GM23338 (cell line): ENCODE measurements around the gene TEDC2. TPM values are rescaled to one million over a fixed set of nuclear protein-coding genes. Genes with fewer than 3 reads are reported as not detected.

Source experiments
- ATAC-seq: fragments of 200-7000 bp; cut with Tn5 transposase; 3 replicates; pipeline ENCODE4 v1.9.1; 2020
- DNase-seq: peaks from one replicate; pipeline ENCODE4 v3.0.0-alpha.2; 2015; ENCODE audit warnings: low spot score
- H2AFZ ChIP-seq: fragments of 200-600 bp; sonication (generic); 2 replicates; pipeline ENCODE4 v1.8.0; 2016; ENCODE audit warnings: antibody characterized with exemption, mild to moderate bottlenecking, moderate library complexity
- H3F3A ChIP-seq: fragments of 200-600 bp; sonication (generic); replicated peaks from 2 replicates; pipeline ENCODE4 v1.8.0; 2017; ENCODE audit warnings: antibody characterized with exemption, mixed run types, low read depth
- H3K27ac ChIP-seq: fragments of 200-600 bp; sonication (generic); 2 replicates; pipeline ENCODE4 v1.6.1; 2016; ENCODE audit warnings: low read depth
- H3K27me3 ChIP-seq: fragments of 200-600 bp; sonication (generic); 2 replicates; pipeline ENCODE4 v1.8.0; 2016; ENCODE audit warnings: mild to moderate bottlenecking, mixed run types, moderate library complexity; ENCODE audit not compliant: insufficient read depth
- H3K36me3 ChIP-seq: fragments of 200-600 bp; sonication (generic); 2 replicates; pipeline ENCODE4 v1.8.0; 2016; ENCODE audit warnings: mild to moderate bottlenecking; ENCODE audit not compliant: insufficient read depth
- H3K4me1 ChIP-seq: fragments of 200-600 bp; sonication (generic); 2 replicates; pipeline ENCODE4 v1.8.0; 2016; ENCODE audit warnings: mild to moderate bottlenecking, moderate library complexity; ENCODE audit not compliant: insufficient read depth
- H3K4me2 ChIP-seq: fragments of 200-600 bp; sonication (generic); 2 replicates; pipeline ENCODE4 v1.7.1; 2017; ENCODE audit warnings: mixed run types
- H3K4me3 ChIP-seq: fragments of 200-600 bp; sonication (generic); 2 replicates; pipeline ENCODE4 v1.6.1; 2016; ENCODE audit warnings: mixed run types
- H3K79me2 ChIP-seq: fragments of 200-600 bp; sonication (generic); replicated peaks from 2 replicates; pipeline ENCODE4 v1.8.0; 2017; ENCODE audit warnings: mild to moderate bottlenecking; ENCODE audit not compliant: insufficient read depth
- H3K9me2 ChIP-seq: fragments of 200-600 bp; sonication (generic); 2 replicates; pipeline ENCODE4 v1.8.0; 2017; ENCODE audit not compliant: insufficient read depth
- H4K20me1 ChIP-seq: fragments of 200-600 bp; sonication (generic); replicated peaks from 2 replicates; pipeline ENCODE4 v1.8.0; 2017; ENCODE audit warnings: mild to moderate bottlenecking; ENCODE audit not compliant: insufficient read depth
- H3K27ac Mint-ChIP-seq: 2 replicates; pipeline ENCODE4 v1.8.0; 2020; ENCODE audit warnings: inconsistent platforms, mild to moderate bottlenecking, moderate library complexity, mixed read lengths
- H3K27me3 Mint-ChIP-seq: 3 replicates; pipeline ENCODE4 v1.8.0; 2022; ENCODE audit warnings: low read depth, mild to moderate bottlenecking, moderate library complexity, mixed read lengths, inconsistent platforms; ENCODE audit not compliant: insufficient read depth, poor library complexity
- H3K36me3 Mint-ChIP-seq: 3 replicates; pipeline ENCODE4 v1.8.0; 2021; ENCODE audit warnings: low read depth, mild to moderate bottlenecking, inconsistent platforms, moderate library complexity, mixed read lengths
- H3K4me1 Mint-ChIP-seq: 3 replicates; pipeline ENCODE4 v1.8.0; 2020; ENCODE audit warnings: mild to moderate bottlenecking, inconsistent platforms, mixed read lengths
- H3K4me3 Mint-ChIP-seq: 3 replicates; pipeline ENCODE4 v1.8.0; 2021; ENCODE audit warnings: moderate library complexity, mild to moderate bottlenecking, inconsistent platforms, mixed read lengths
- H3K9me3 Mint-ChIP-seq: 3 replicates; pipeline ENCODE4 v1.8.0; 2020; ENCODE audit warnings: moderate library complexity, mild to moderate bottlenecking, inconsistent platforms, mixed read lengths
- CREB1 ChIP-seq: fragments of 250-450 bp; sonication (Bioruptor Pico); IDR thresholded peaks from 2 replicates; pipeline ENCODE4 v1.5.0; 2020; ENCODE audit warnings: low read depth, mild to moderate bottlenecking, moderate library complexity
- EZH2phosphoT487 ChIP-seq: fragments of 200-600 bp; sonication (generic); IDR thresholded peaks from one replicate; pipeline ENCODE4 v1.8.1; 2018; ENCODE audit warnings: antibody characterized with exemption; ENCODE audit not compliant: unreplicated experiment
- JUNB ChIP-seq: IDR thresholded peaks from one replicate; pipeline ENCODE4 v1.6.1; 2016; ENCODE audit warnings: antibody characterized with exemption; ENCODE audit not compliant: unreplicated experiment
- POLR2AphosphoS5 ChIP-seq: IDR thresholded peaks from 2 replicates; pipeline ENCODE4 v1.6.1; 2016; ENCODE audit warnings: antibody characterized with exemption, low read depth
- STAT1 ChIP-seq: IDR thresholded peaks from one replicate; pipeline ENCODE4 v1.6.1; 2016; ENCODE audit warnings: antibody characterized with exemption; ENCODE audit not compliant: unreplicated experiment
- ZNF114 ChIP-seq: fragments of 250-450 bp; sonication (Bioruptor Pico); IDR thresholded peaks from 2 replicates; pipeline ENCODE4 v1.5.0; 2020; ENCODE audit warnings: mild to moderate bottlenecking, moderate library complexity
- ZNF331 ChIP-seq: fragments of 250-450 bp; sonication (Bioruptor Pico); IDR thresholded peaks from 2 replicates; pipeline ENCODE4 v1.5.0; 2020; ENCODE audit warnings: low read depth, mild to moderate bottlenecking, moderate library complexity
- polyA plus RNA-seq: library from polyadenylated mRNA; unstranded; fragments of >200 nt; fragmentation: Nextera tagmentation; extraction: Ambion mirVana; gene quantifications from 2 replicates; pipeline ENCODE4 v1.2.1, GENCODE V29; 2016
- total RNA-seq: library from RNA; depleted of rRNA; stranded (reverse); fragments of >200 nt; shearing (Covaris generic); gene quantifications from 2 replicates; pipeline ENCODE4 v1.2.3, GENCODE V29; 2014
- TF ChIP-seq, protein P1 (sequence below), 2 experiments: fragments of 200-600 bp in 1 of 2; sonication (generic) in 1 of 2; conservative IDR thresholded peaks; 2 replicates each; pipeline versions ENCODE4 v1.5.1 to v1.6.1; 2016 to 2017; ENCODE audit warnings: antibody characterized with exemption in 2 of 2, low read depth in 2 of 2, mild to moderate bottlenecking in 2 of 2, moderate library complexity in 1 of 2
- TF ChIP-seq, protein P2 (sequence below): fragments of 250-450 bp; sonication (Bioruptor Pico); IDR thresholded peaks from 2 replicates; pipeline ENCODE4 v1.5.0; 2020; ENCODE audit warnings: mild to moderate bottlenecking, moderate library complexity

The TEDC2 gene
- total and polyA plus RNA-seq, 2 experiments from 2014 or later: 50.6 to 98.9 TPM

DNA sequence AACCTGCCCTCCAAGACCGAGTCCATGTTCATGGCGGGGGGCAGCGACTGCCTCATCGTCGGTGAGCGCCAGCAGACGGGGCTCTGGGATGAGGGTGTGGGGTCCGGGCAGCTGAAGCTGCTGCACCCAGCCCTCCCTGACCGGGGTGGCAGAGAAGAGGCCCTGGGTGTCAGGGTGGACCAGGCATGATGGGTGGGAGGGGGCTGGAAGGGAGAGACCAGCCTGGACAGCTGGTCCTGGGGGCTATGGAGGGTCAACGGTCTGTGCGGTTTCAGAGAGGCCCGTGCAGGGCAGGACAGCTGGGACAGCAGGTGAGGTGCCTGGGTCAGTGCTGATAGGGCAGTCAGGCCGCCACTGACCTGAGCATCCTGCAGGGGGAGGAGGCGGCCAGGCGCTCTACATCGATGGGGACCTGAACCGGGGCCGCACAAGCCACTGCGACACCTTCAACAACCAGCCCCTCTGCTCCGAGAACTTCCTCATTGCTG lies 40.6 kb downstream of the TEDC2 start:
- ATAC-seq (peak; percentile 36), DNase-seq (peak; percentile 48)
- Histone ChIP-seq H3K36me3 (no peaks in the 10 kb centered on the region), H3K4me2 (no peak overlapping the region), H3K27me3 (no peaks in the 10 kb centered on the region), H3K4me1 (peaks cover 7% of the 10 kb centered on the region; the same call in 1 of the 2 replicates), H3K27ac (no peak overlapping the region), H3K79me2 (no peaks in the 10 kb centered on the region), H3K4me3 (no peak overlapping the region; the same call in 1 of the 2 replicates), H4K20me1 (no peaks in the 10 kb centered on the region; the same call in 1 of the 2 replicates), H2AFZ (no peak overlapping the region), H3F3A (peaks cover 4% of the 10 kb centered on the region; the same call in 1 of the 2 replicates), H3K9me2 (no peaks in the 10 kb centered on the region)
- TF ChIP-seq EZH2phosphoT487 (no peak), POLR2AphosphoS5 (no peak)
- TF ChIP-seq, protein P1, sequence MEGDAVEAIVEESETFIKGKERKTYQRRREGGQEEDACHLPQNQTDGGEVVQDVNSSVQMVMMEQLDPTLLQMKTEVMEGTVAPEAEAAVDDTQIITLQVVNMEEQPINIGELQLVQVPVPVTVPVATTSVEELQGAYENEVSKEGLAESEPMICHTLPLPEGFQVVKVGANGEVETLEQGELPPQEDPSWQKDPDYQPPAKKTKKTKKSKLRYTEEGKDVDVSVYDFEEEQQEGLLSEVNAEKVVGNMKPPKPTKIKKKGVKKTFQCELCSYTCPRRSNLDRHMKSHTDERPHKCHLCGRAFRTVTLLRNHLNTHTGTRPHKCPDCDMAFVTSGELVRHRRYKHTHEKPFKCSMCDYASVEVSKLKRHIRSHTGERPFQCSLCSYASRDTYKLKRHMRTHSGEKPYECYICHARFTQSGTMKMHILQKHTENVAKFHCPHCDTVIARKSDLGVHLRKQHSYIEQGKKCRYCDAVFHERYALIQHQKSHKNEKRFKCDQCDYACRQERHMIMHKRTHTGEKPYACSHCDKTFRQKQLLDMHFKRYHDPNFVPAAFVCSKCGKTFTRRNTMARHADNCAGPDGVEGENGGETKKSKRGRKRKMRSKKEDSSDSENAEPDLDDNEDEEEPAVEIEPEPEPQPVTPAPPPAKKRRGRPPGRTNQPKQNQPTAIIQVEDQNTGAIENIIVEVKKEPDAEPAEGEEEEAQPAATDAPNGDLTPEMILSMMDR (conservative IDR thresholded peaks at IDR 0.05; ENCODE audit: low read depth in 2 of 2): peak in 1 of 2 experiments; percentile 18; a peak in 2 of 4 replicates
- H3K36me3 Mint-ChIP-seq: peaks cover 8% of the 10 kb centered on the region; the same call in 2 of the 3 replicates
- H3K4me1 Mint-ChIP-seq: peaks cover 5% of the 10 kb centered on the region
- H3K27me3 Mint-ChIP-seq: no peaks in the 10 kb centered on the region
- peak overlapping the region; percentile 78; the same call in 1 of the 2 replicates for H3K27ac Mint-ChIP-seq
- H3K9me3 Mint-ChIP-seq: no peaks in the 10 kb centered on the region
- H3K4me3 Mint-ChIP-seq: no peak overlapping the region

DNA sequence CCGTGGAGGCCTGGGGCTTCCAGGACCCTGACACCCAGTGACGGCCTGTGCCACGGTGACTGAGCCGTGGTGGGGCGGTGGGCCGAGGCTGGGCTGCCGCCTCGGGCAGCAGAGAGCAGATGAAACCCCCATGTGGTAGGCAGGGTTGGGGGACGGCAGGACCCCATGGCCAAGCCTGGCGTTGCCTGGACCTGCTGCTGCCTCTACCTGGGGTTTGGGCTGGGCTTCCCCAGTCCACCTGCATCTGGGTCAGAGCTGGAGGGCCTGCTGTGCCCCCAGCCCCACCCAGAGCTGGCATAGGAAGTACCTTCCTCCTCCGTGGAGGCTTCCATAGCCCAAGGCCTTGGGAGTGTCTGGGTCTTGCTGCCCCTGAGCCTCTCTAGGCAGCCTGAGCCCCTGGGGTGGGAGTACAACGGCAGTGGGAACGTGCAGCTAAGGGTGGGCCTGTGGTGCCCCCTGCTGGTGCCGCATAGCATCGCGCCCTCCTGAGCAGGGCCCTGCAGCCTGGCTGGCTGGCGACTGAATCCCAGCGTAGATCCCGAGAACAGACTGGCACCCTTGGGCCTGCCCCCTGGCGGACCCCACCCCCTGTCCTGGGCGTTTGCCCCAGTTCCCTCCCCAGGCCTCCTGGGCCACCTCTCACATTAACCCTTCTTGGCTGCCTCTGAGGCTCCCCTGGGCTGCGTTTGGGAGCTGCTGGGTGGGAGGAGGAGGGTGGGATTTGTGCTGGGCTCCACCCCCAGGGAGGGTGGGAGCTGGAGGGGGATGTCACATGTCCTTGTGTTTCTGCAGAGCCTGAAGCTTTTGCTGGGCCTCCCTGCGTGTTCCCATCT lies 41.2 kb downstream of the TEDC2 start:
- no peaks in the 10 kb centered on the region for H3K27me3 Mint-ChIP-seq
- ATAC-seq: peak; percentile 95
- peak overlapping the region; percentile 59; the same call in 1 of the 2 replicates for H3K27ac ChIP-seq

More for the DNA sequence above, 41.2 kb downstream of the TEDC2 start:
- Mint-ChIP-seq H3K4me3 (peak overlapping the region; percentile 57; the same call in 2 of the 3 replicates), H3K9me3 (no peaks in the 10 kb centered on the region), H3K4me1 (peaks cover 5% of the 10 kb centered on the region), H3K36me3 (peaks cover 8% of the 10 kb centered on the region; the same call in 2 of the 3 replicates), H3K27ac (no peak overlapping the region)
- peak; percentile 91 for DNase-seq
- Histone ChIP-seq H3K27me3 (no peaks in the 10 kb centered on the region), H2AFZ (peak overlapping the region; percentile 92), H3F3A (peaks cover 4% of the 10 kb centered on the region; the same call in 1 of the 2 replicates), H3K79me2 (no peaks in the 10 kb centered on the region), H3K4me1 (peaks cover 7% of the 10 kb centered on the region; the same call in 1 of the 2 replicates), H3K4me2 (peak overlapping the region; percentile 88), H4K20me1 (no peaks in the 10 kb centered on the region; the same call in 1 of the 2 replicates), H3K9me2 (no peaks in the 10 kb centered on the region), H3K36me3 (no peaks in the 10 kb centered on the region), H3K4me3 (peak overlapping the region; percentile 69)
- TF ChIP-seq CREB1 (CRISPR knock-in tag): no peak
- TF ChIP-seq JUNB: no peak
- TF ChIP-seq ZNF331 (CRISPR knock-in tag): no peak
- no peak for TF ChIP-seq ZNF114 (CRISPR knock-in tag)
- no peak for TF ChIP-seq STAT1
- TF ChIP-seq, protein P1 (conservative IDR thresholded peaks at IDR 0.05; ENCODE audit: low read depth in 2 of 2): peak; percentile 95
- TF ChIP-seq POLR2AphosphoS5: 0 out of 2 replicates have a peak, but pooled peaks have one; percentile 23
- TF ChIP-seq, protein P2, sequence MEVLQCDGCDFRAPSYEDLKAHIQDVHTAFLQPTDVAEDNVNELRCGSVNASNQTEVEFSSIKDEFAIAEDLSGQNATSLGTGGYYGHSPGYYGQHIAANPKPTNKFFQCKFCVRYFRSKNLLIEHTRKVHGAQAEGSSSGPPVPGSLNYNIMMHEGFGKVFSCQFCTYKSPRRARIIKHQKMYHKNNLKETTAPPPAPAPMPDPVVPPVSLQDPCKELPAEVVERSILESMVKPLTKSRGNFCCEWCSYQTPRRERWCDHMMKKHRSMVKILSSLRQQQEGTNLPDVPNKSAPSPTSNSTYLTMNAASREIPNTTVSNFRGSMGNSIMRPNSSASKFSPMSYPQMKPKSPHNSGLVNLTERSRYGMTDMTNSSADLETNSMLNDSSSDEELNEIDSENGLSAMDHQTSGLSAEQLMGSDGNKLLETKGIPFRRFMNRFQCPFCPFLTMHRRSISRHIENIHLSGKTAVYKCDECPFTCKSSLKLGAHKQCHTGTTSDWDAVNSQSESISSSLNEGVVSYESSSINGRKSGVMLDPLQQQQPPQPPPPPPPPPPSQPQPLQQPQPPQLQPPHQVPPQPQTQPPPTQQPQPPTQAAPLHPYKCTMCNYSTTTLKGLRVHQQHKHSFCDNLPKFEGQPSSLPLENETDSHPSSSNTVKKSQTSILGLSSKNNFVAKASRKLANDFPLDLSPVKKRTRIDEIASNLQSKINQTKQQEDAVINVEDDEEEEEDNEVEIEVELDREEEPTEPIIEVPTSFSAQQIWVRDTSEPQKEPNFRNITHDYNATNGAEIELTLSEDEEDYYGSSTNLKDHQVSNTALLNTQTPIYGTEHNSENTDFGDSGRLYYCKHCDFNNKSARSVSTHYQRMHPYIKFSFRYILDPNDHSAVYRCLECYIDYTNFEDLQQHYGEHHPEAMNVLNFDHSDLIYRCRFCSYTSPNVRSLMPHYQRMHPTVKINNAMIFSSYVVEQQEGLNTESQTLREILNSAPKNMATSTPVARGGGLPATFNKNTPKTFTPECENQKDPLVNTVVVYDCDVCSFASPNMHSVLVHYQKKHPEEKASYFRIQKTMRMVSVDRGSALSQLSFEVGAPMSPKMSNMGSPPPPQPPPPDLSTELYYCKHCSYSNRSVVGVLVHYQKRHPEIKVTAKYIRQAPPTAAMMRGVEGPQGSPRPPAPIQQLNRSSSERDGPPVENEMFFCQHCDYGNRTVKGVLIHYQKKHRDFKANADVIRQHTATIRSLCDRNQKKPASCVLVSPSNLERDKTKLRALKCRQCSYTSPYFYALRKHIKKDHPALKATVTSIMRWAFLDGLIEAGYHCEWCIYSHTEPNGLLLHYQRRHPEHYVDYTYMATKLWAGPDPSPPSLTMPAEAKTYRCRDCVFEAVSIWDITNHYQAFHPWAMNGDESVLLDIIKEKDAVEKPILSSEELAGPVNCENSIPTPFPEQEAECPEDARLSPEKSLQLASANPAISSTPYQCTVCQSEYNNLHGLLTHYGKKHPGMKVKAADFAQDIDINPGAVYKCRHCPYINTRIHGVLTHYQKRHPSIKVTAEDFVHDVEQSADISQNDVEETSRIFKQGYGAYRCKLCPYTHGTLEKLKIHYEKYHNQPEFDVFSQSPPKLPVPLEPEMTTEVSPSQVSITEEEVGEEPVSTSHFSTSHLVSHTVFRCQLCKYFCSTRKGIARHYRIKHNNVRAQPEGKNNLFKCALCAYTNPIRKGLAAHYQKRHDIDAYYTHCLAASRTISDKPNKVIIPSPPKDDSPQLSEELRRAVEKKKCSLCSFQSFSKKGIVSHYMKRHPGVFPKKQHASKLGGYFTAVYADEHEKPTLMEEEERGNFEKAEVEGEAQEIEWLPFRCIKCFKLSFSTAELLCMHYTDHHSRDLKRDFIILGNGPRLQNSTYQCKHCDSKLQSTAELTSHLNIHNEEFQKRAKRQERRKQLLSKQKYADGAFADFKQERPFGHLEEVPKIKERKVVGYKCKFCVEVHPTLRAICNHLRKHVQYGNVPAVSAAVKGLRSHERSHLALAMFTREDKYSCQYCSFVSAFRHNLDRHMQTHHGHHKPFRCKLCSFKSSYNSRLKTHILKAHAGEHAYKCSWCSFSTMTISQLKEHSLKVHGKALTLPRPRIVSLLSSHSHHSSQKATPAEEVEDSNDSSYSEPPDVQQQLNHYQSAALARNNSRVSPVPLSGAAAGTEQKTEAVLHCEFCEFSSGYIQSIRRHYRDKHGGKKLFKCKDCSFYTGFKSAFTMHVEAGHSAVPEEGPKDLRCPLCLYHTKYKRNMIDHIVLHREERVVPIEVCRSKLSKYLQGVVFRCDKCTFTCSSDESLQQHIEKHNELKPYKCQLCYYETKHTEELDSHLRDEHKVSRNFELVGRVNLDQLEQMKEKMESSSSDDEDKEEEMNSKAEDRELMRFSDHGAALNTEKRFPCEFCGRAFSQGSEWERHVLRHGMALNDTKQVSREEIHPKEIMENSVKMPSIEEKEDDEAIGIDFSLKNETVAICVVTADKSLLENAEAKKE: no peak
